ENCODE results near the gene AGAP1.

The AGAP1 gene

GRCh38 chr2:235497096-235497495 is 3.3 kb downstream of the AGAP1 start:
- no peak for FAIRE-seq
- no peak for DNase-seq (ENCODE audit: insufficient read length, low spot score)
- TF ChIP-seq POU2F2 (IDR thresholded peaks at IDR 0.05; ENCODE audit: low read depth, low read length) (no peak), POLR2A (IDR thresholded peaks at IDR 0.05; ENCODE audit: low read depth, low read length) (no peak), SPI1 (IDR thresholded peaks at IDR 0.05; ENCODE audit: low read depth, low read length) (no peak), TAF1 (IDR thresholded peaks at IDR 0.05; ENCODE audit: low read depth, low read length) (no peak), PAX5 (IDR thresholded peaks at IDR 0.05; ENCODE audit: insufficient read depth, low read length, severe bottlenecking) (no peak), POLR2AphosphoS5 (IDR thresholded peaks at IDR 0.05; ENCODE audit: low read depth, low read length) (no peak)

GRCh38 chr2:235498541-235498940 is 4.7 kb downstream of the AGAP1 start:
- no peak for TF ChIP-seq TAF1 (IDR thresholded peaks at IDR 0.05; ENCODE audit: low read depth, low read length)
- no peak for TF ChIP-seq SPI1 (IDR thresholded peaks at IDR 0.05; ENCODE audit: low read depth, low read length)
- TF ChIP-seq POLR2A (IDR thresholded peaks at IDR 0.05; ENCODE audit: low read depth, low read length): no peak
- no peak for TF ChIP-seq POLR2AphosphoS5 (IDR thresholded peaks at IDR 0.05; ENCODE audit: low read depth, low read length)
- no peak for TF ChIP-seq PAX5 (IDR thresholded peaks at IDR 0.05; ENCODE audit: insufficient read depth, low read length, severe bottlenecking)
- no peak for TF ChIP-seq POU2F2 (IDR thresholded peaks at IDR 0.05; ENCODE audit: low read depth, low read length)
- no peak for DNase-seq (ENCODE audit: insufficient read length, low spot score)
- FAIRE-seq: no peak

DNA sequence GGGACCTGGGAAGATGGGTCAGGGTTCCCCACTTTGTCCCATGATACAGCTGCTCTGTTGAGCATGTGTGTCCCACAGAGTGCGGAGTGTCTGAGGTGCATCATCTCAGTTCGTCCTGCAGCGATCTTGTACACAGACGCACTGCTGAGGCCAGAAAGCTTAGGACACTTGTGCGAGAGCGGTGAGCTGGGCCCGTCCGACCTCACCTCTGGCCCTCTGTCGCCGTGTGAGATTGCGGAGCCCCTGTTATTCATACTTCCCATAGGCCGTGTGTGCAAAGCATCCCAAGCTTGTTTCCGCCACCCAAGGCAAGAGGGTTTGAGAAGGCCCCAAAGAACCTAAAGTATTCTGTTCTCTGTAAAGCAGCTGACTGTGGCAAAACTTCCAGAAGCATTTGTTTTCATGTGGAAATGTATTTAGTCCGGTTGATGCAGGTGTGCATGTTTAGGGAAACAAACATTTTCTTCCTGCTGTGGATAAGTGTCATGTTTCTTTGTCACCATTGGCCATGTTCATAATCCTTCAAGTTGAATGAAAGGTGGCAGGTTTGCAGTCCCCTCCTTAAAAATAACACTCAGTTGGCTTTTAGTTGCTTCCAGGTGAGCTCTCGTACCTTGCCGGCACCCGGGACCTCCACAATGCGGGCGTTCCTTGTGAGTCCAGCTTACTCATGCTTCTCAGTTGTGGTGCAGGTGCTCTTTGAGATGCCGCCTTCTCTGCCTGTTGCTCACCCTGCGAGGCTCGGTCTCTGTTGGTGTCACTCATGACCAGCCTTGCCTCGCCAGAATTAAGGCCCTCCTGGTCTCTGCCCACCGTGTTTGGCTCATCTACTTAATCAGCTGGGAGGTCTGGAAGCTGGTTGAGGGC is 5.3 kb downstream of the AGAP1 start:
- TF ChIP-seq POU2F2 (IDR thresholded peaks at IDR 0.05; ENCODE audit: low read depth, low read length) (no peak), SPI1 (IDR thresholded peaks at IDR 0.05; ENCODE audit: low read depth, low read length) (no peak), POLR2AphosphoS5 (IDR thresholded peaks at IDR 0.05; ENCODE audit: low read depth, low read length) (no peak), POLR2A (IDR thresholded peaks at IDR 0.05; ENCODE audit: low read depth, low read length) (no peak), PAX5 (IDR thresholded peaks at IDR 0.05; ENCODE audit: insufficient read depth, low read length, severe bottlenecking) (no peak), TAF1 (IDR thresholded peaks at IDR 0.05; ENCODE audit: low read depth, low read length) (no peak)
- FAIRE-seq (no peak), DNase-seq (ENCODE audit: insufficient read length, low spot score) (no peak)

GRCh38 chr2:235500110-235500760 is 6.4 kb downstream of the AGAP1 start:
- DNase-seq (ENCODE audit: insufficient read length, low spot score): no peak
- TF ChIP-seq SPI1 (IDR thresholded peaks at IDR 0.05; ENCODE audit: low read depth, low read length): no peak
- FAIRE-seq: no peak

DNA sequence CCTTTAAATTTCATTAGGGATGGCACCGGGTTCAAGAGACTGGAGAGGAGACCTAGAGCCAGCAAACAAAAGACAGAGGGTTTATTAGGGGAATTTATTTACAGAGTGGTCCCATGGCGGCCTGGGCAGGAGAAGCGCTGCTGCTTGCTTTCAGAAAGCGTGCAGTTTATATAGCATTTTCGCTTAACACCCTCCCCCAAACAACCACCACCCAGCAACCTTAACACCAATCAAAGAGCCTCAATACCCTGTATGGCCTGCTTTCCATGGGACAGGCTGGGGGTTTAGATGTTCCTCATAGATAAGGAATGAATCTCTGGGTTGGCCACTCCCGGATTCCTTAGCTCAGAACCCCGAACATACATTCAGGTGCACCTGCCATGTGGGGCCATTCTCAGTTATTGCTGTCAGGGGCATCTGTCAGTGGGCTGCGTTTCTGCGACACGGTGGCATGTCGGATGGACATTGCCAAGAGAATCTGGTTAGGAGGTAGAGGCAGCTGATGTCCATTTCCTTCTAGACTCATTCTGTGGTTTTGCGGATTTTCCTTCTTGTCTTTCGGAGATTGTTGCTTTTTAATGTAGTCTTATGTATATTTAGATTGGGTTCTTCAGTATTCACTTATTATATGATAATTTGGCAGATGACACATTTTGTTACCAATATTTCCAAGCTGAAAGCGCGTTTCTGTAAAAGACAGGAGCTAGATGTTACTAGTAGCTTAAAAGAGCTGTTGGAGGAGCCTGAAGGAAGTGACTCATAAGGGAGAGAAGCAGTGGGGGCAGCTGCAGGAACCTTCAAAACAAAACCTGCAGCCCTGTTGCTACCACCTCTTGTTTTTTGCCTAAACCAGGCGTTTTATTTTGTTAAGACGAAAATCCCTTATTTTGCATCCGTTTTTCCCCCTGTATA is 7.2 kb downstream of the AGAP1 start:
- DNase-seq (ENCODE audit: insufficient read length, low spot score) (no peak), FAIRE-seq (no peak)
- TF ChIP-seq TAF1 (IDR thresholded peaks at IDR 0.05; ENCODE audit: low read depth, low read length): no peak
- no peak for TF ChIP-seq POLR2A (IDR thresholded peaks at IDR 0.05; ENCODE audit: low read depth, low read length)
- TF ChIP-seq POLR2AphosphoS5 (IDR thresholded peaks at IDR 0.05; ENCODE audit: low read depth, low read length): no peak
- no peak for TF ChIP-seq POU2F2 (IDR thresholded peaks at IDR 0.05; ENCODE audit: low read depth, low read length)
- no peak for TF ChIP-seq SPI1 (IDR thresholded peaks at IDR 0.05; ENCODE audit: low read depth, low read length)
- no peak for TF ChIP-seq PAX5 (IDR thresholded peaks at IDR 0.05; ENCODE audit: insufficient read depth, low read length, severe bottlenecking)

- no peak for DNase-seq (ENCODE audit: insufficient read length, low spot score)
- TF ChIP-seq TAF1 (IDR thresholded peaks at IDR 0.05; ENCODE audit: low read depth, low read length) (no peak), SPI1 (IDR thresholded peaks at IDR 0.05; ENCODE audit: low read depth, low read length) (no peak), POLR2AphosphoS5 (IDR thresholded peaks at IDR 0.05; ENCODE audit: low read depth, low read length) (no peak), POU2F2 (IDR thresholded peaks at IDR 0.05; ENCODE audit: low read depth, low read length) (no peak), POLR2A (IDR thresholded peaks at IDR 0.05; ENCODE audit: low read depth, low read length) (no peak), PAX5 (IDR thresholded peaks at IDR 0.05; ENCODE audit: insufficient read depth, low read length, severe bottlenecking) (no peak)
- no peak for FAIRE-seq
Observed at GRCh38 chr2:235501673-235502031, 7.8 kb downstream of the AGAP1 start.

DNA sequence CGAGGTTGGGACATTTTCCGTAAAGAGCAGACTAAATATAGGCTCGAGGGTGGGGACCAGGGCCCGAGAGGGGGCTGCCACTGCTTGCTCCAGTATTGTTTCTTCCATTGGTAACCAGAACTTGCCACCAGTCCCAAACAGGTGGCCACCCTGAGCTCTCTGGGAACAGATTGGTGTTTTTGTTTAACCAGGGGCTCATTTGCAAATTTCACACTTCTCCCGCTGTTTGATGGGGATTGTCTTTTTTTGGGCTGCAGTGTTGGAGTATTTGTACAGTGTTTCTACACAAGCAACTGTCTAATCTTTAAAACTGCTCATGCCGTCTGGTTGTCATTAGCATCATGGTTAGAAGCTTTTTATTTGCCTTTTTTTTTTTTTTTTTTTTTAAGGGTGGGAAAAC is 8.5 kb downstream of the AGAP1 start:
- no peak for TF ChIP-seq PAX5 (IDR thresholded peaks at IDR 0.05; ENCODE audit: insufficient read depth, low read length, severe bottlenecking)
- no peak for TF ChIP-seq POLR2AphosphoS5 (IDR thresholded peaks at IDR 0.05; ENCODE audit: low read depth, low read length)
- no peak for TF ChIP-seq TAF1 (IDR thresholded peaks at IDR 0.05; ENCODE audit: low read depth, low read length)
- no peak for TF ChIP-seq POU2F2 (IDR thresholded peaks at IDR 0.05; ENCODE audit: low read depth, low read length)
- TF ChIP-seq POLR2A (IDR thresholded peaks at IDR 0.05; ENCODE audit: low read depth, low read length): no peak
- no peak for TF ChIP-seq SPI1 (IDR thresholded peaks at IDR 0.05; ENCODE audit: low read depth, low read length)
- DNase-seq (ENCODE audit: insufficient read length, low spot score): no peak
- no peak for FAIRE-seq

GRCh38 chr2:235504441-235505180 is 10.8 kb downstream of the AGAP1 start:
- no peak for DNase-seq (ENCODE audit: insufficient read length, low spot score)
- FAIRE-seq: no peak

More at GRCh38 chr2:235504441-235505180, 10.8 kb downstream of the AGAP1 start:
- no peak for TF ChIP-seq PAX5 (IDR thresholded peaks at IDR 0.05; ENCODE audit: insufficient read depth, low read length, severe bottlenecking)
- TF ChIP-seq SPI1 (IDR thresholded peaks at IDR 0.05; ENCODE audit: low read depth, low read length): no peak
- no peak for TF ChIP-seq POLR2AphosphoS5 (IDR thresholded peaks at IDR 0.05; ENCODE audit: low read depth, low read length)
- no peak for TF ChIP-seq TAF1 (IDR thresholded peaks at IDR 0.05; ENCODE audit: low read depth, low read length)
- no peak for TF ChIP-seq POLR2A (IDR thresholded peaks at IDR 0.05; ENCODE audit: low read depth, low read length)
- no peak for TF ChIP-seq POU2F2 (IDR thresholded peaks at IDR 0.05; ENCODE audit: low read depth, low read length)
